Measurements from ENCODE around the gene CACUL1.

Gene CACUL1

GRCh38 chr10:118633786-118634185, 121.0 kb downstream of the CACUL1 start:
- DNase-seq = no peak

- DNase-seq = no peak
Observed at GRCh38 chr10:118629211-118629610, 125.6 kb downstream of the CACUL1 start.

DNA sequence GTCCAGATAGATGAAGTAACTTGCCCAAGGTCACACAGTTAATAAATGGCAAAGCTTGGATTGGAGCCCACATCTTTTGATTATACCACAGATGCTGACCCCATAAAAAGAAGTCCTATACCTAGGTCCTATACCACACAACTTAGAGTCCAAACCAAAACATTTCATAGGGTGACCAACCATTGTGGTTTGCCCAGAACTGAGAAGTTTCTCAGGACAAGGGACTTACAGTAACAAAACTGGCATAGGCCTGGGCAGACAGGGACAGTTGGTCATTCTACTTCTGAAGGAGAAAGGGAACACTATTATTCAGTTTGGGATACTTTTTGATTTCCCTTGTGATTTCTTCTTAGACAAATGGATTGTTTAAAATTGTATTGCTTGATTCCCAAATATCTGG, 126.4 kb downstream of the CACUL1 start:
- DNase-seq = no peak

- DNase-seq = no peak
Observed at GRCh38 chr10:118626953-118627352, 127.8 kb downstream of the CACUL1 start.

Measured in CD4-positive, alpha-beta T cell treated with Interferon alpha-2 for 1 hour (primary cell).